A549 (cell line): ENCODE measurements around the gene MSANTD3.

Experiments
- BCL3 ChIP-seq: fragments of >200 bp; sonication (Bioruptor Twin); formaldehyde crosslinking; IDR thresholded peaks from 3 replicates; pipeline ENCODE4 v1.6.1; 2016
- CEBPB ChIP-seq, 2 experiments: fragments of >200 bp in 1 of 2; sonication (Bioruptor Twin) in 1 of 2; formaldehyde crosslinking in 1 of 2; IDR thresholded peaks; 2 replicates each; pipeline ENCODE4 v1.6.1; 2012 to 2016
- CHD2 ChIP-seq: fragments of 150-350 bp; IDR thresholded peaks from 2 replicates; pipeline ENCODE4 v1.6.1; 2014; ENCODE audit warnings: low read length; ENCODE audit not compliant: partially characterized antibody
- CTCF ChIP-seq: fragments of >200 bp; sonication (Bioruptor Twin); formaldehyde crosslinking; IDR thresholded peaks from 3 replicates; pipeline ENCODE4 v1.5.1; 2016
- HDAC2 ChIP-seq: fragments of 200-600 bp; sonication (generic); IDR thresholded peaks from 2 replicates; pipeline ENCODE4 v1.6.1; 2016
- HOXB5 ChIP-seq: fragments of 250-450 bp; sonication (Bioruptor Pico); IDR thresholded peaks from 2 replicates; pipeline ENCODE4 v1.5.0; 2020; ENCODE audit warnings: mild to moderate bottlenecking, moderate library complexity
- JUN ChIP-seq, 2 experiments: fragments of >200 bp; sonication (Bioruptor Twin); formaldehyde crosslinking; IDR thresholded peaks; 2 replicates in 1 of 2; 3 replicates in 1 of 2; pipeline ENCODE4 v1.6.1; 2016 to 2017
- NFE2L2 ChIP-seq: fragments of 150-350 bp; conservative IDR thresholded peaks from 2 replicates; pipeline ENCODE4 v1.6.1; 2014; ENCODE audit warnings: low read length
- POLR2A ChIP-seq: IDR thresholded peaks from 2 replicates; pipeline ENCODE4 v1.6.1; 2012; ENCODE audit warnings: mild to moderate bottlenecking, low read length
- ZSCAN20 ChIP-seq: fragments of 250-450 bp; sonication (Bioruptor Pico); IDR thresholded peaks from 2 replicates; pipeline ENCODE4 v1.8.0; 2022; ENCODE audit warnings: mild to moderate bottlenecking, moderate library complexity

DNA sequence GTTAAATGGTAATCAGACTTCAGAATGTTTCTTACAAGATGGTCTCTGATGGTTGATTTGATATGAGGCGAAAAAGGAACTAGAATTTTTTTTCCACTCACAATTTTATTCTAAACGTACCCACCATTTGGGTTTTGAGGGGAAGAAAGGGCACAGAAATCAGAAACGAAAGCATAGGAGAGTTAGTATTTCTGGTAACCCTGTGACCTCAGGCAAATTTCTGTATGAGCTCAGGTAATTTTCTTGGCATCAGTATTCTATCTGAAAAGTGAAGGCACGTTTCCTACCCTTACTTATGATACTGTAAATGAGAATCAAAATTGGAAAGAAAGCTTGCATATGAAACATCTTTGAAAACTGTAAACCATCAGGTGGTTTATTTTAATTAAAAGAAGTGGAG is 72.5 kb downstream of the MSANTD3 start:
- TF ChIP-seq CTCF (no peak), POLR2A (no peak), BCL3 (no peak), CEBPB (IDR thresholded peaks at IDR 0.05) (no peak), HDAC2 (no peak), HOXB5 (no peak), ZSCAN20 (CRISPR knock-in tag) (no peak), JUN (IDR thresholded peaks at IDR 0.05) (no peak), CHD2 (no peak), NFE2L2 (no peak)
